ENCODE data around the gene IGFBP1. TPM values are rescaled to one million over a fixed set of nuclear protein-coding genes. Genes with fewer than 3 reads are reported as not detected.

Gene IGFBP1
- total and polyA plus RNA-seq, 2 experiments from 2014 or later = not detected

- no peak overlapping the region for H3K4me3 Mint-ChIP-seq
- Histone ChIP-seq H3K4me2 (no peak overlapping the region), H3K79me2 (replicated peaks; ENCODE audit: insufficient read depth) (no peaks in the 10 kb centered on the region), H4K20me1 (replicated peaks; ENCODE audit: insufficient read depth) (no peaks in the 10 kb centered on the region), H3K4me1 (ENCODE audit: insufficient read depth) (no peaks in the 10 kb centered on the region), H3K9me2 (ENCODE audit: insufficient read depth) (0 out of 2 replicates have a peak, but pooled peaks cover 3% of the 10 kb centered on the region), H3K36me3 (ENCODE audit: insufficient read depth) (no peaks in the 10 kb centered on the region), H3K27me3 (ENCODE audit: insufficient read depth) (no peaks in the 10 kb centered on the region), H3K4me3 (no peak overlapping the region), H3K27ac (ENCODE audit: low read depth) (no peak overlapping the region), H2AFZ (no peak overlapping the region), H3F3A (replicated peaks; ENCODE audit: low read depth) (no peaks in the 10 kb centered on the region)
- H3K36me3 Mint-ChIP-seq (ENCODE audit: low read depth) = no peaks in the 10 kb centered on the region
- TF ChIP-seq NANOG (IDR thresholded peaks at IDR 0.05; ENCODE audit: borderline replicate concordance) = no peak
- TF ChIP-seq JUNB (IDR thresholded peaks at IDR 0.05; ENCODE audit: unreplicated experiment) = no peak
- TF ChIP-seq STAT1 (IDR thresholded peaks at IDR 0.05; ENCODE audit: unreplicated experiment) = no peak
- TF ChIP-seq CTCF (conservative IDR thresholded peaks at IDR 0.05; ENCODE audit: low read depth in 2 of 2) = no peak
- TF ChIP-seq CREB1 (CRISPR knock-in tag; IDR thresholded peaks at IDR 0.05; ENCODE audit: low read depth) = no peak
- no peak overlapping the region for H3K27ac Mint-ChIP-seq
- no peaks in the 10 kb centered on the region for H3K4me1 Mint-ChIP-seq
- H3K27me3 Mint-ChIP-seq (ENCODE audit: insufficient read depth, low read depth, poor library complexity) = peaks cover 3% of the 10 kb centered on the region
- ATAC-seq (no peak), DNase-seq (ENCODE audit: low spot score) (no peak)
- peaks cover 3% of the 10 kb centered on the region; the same call in 2 of the 3 replicates for H3K9me3 Mint-ChIP-seq
Observed at GRCh38 chr7:45898222-45898621, 9.9 kb downstream of the IGFBP1 start.

GRCh38 chr7:45901566-45901965 is 13.3 kb downstream of the IGFBP1 start:
- Histone ChIP-seq H3K4me2 (no peak overlapping the region), H3K4me1 (ENCODE audit: insufficient read depth) (no peaks in the 10 kb centered on the region), H3K36me3 (ENCODE audit: insufficient read depth) (no peaks in the 10 kb centered on the region), H3K79me2 (replicated peaks; ENCODE audit: insufficient read depth) (no peaks in the 10 kb centered on the region), H3K4me3 (no peak overlapping the region), H3K27ac (ENCODE audit: low read depth) (no peak overlapping the region), H2AFZ (no peak overlapping the region), H3K9me2 (ENCODE audit: insufficient read depth) (no peaks in the 10 kb centered on the region), H3F3A (replicated peaks; ENCODE audit: low read depth) (no peaks in the 10 kb centered on the region), H3K27me3 (ENCODE audit: insufficient read depth) (no peaks in the 10 kb centered on the region), H4K20me1 (replicated peaks; ENCODE audit: insufficient read depth) (no peaks in the 10 kb centered on the region)
- H3K27me3 Mint-ChIP-seq (ENCODE audit: insufficient read depth, low read depth, poor library complexity) = no peaks in the 10 kb centered on the region
- DNase-seq (ENCODE audit: low spot score) = no peak
- ATAC-seq = no peak
- no peaks in the 10 kb centered on the region for H3K36me3 Mint-ChIP-seq (ENCODE audit: low read depth)
- no peaks in the 10 kb centered on the region for H3K4me1 Mint-ChIP-seq
- no peak overlapping the region for H3K27ac Mint-ChIP-seq
- peaks cover 3% of the 10 kb centered on the region; the same call in 2 of the 3 replicates for H3K9me3 Mint-ChIP-seq
- H3K4me3 Mint-ChIP-seq = no peak overlapping the region
- TF ChIP-seq CREB1 (CRISPR knock-in tag; IDR thresholded peaks at IDR 0.05; ENCODE audit: low read depth) (no peak), ZNF114 (CRISPR knock-in tag; IDR thresholded peaks at IDR 0.05) (no peak)

- no peaks in the 10 kb centered on the region for H4K20me1 ChIP-seq (replicated peaks; ENCODE audit: insufficient read depth)
- H3K4me3 Mint-ChIP-seq = no peak overlapping the region
- H3K36me3 ChIP-seq (ENCODE audit: insufficient read depth) = no peaks in the 10 kb centered on the region
- ATAC-seq (peak; percentile 45; the same call in 2 of the 3 replicates), DNase-seq (ENCODE audit: low spot score) (no peak)
- H3K4me3 ChIP-seq = no peak overlapping the region
- no peaks in the 10 kb centered on the region for H3K36me3 Mint-ChIP-seq (ENCODE audit: low read depth)
- H3K27me3 Mint-ChIP-seq (ENCODE audit: insufficient read depth, low read depth, poor library complexity) = no peaks in the 10 kb centered on the region
- no peaks in the 10 kb centered on the region for H3K79me2 ChIP-seq (replicated peaks; ENCODE audit: insufficient read depth)
- no peaks in the 10 kb centered on the region for H3K27me3 ChIP-seq (ENCODE audit: insufficient read depth)
- no peaks in the 10 kb centered on the region for H3F3A ChIP-seq (replicated peaks; ENCODE audit: low read depth)
- no peaks in the 10 kb centered on the region for H3K4me1 Mint-ChIP-seq
- no peak overlapping the region for H3K27ac Mint-ChIP-seq
- H3K4me1 ChIP-seq (ENCODE audit: insufficient read depth) = no peaks in the 10 kb centered on the region
- H2AFZ ChIP-seq = no peak overlapping the region
- H3K9me2 ChIP-seq (ENCODE audit: insufficient read depth) = no peaks in the 10 kb centered on the region
- peaks cover 3% of the 10 kb centered on the region; the same call in 2 of the 3 replicates for H3K9me3 Mint-ChIP-seq
- TF ChIP-seq NANOG (IDR thresholded peaks at IDR 0.05; ENCODE audit: borderline replicate concordance) (no peak), EZH2phosphoT487 (IDR thresholded peaks at IDR 0.05; ENCODE audit: unreplicated experiment) (no peak), CTCF (conservative IDR thresholded peaks at IDR 0.05; ENCODE audit: low read depth in 2 of 2) (peak; percentile 21 to 24; a peak in 2 of 4 replicates)
- no peak overlapping the region for H3K27ac ChIP-seq (ENCODE audit: low read depth)
- H3K4me2 ChIP-seq = no peak overlapping the region
Observed at GRCh38 chr7:45902820-45903219, 14.5 kb downstream of the IGFBP1 start.
